NCI-H460 (cell line): ENCODE data around the gene ANAPC7. TPM values are rescaled to one million over a fixed set of nuclear protein-coding genes. Genes with fewer than 3 reads are reported as not detected.
A peak's percentile ranks its signal among the peaks of the same experiment; 100 is the strongest.
"Not testable (repeated sequence)": the region's sequence is repeated elsewhere in the genome, so short reads cannot be mapped to it uniquely, and the experiment has no call there.

Experiments
- DNase-seq: peaks from one replicate; pipeline ENCODE4 v3.0.0-alpha.2; 2016; ENCODE audit warnings: low read depth; ENCODE audit errors: extremely low read depth
- total RNA-seq: library from RNA; depleted of rRNA; stranded (reverse); fragments of >200 nt; shearing (Covaris generic); gene quantifications from 2 replicates; pipeline ENCODE4 v1.2.3, GENCODE V29; 2014

Gene ANAPC7
- total RNA-seq, 1 experiment from 2014 or later, result 87.7 TPM

- no peak for DNase-seq
Observed at GRCh38 chr12:110349096-110349495, 54.4 kb downstream of the ANAPC7 start.

- DNase-seq, result no peak
Observed at GRCh38 chr12:110348431-110349059, 55.0 kb downstream of the ANAPC7 start.

GRCh38 chr12:110347767-110348166, 55.7 kb downstream of the ANAPC7 start:
- no peak for DNase-seq

GRCh38 chr12:110345963-110346362, 57.5 kb downstream of the ANAPC7 start:
- DNase-seq, result no peak

GRCh38 chr12:110345176-110345661, 58.3 kb downstream of the ANAPC7 start:
- DNase-seq, result no peak

- no peak for DNase-seq
Observed at GRCh38 chr12:110344657-110345056, 58.9 kb downstream of the ANAPC7 start.

GRCh38 chr12:110343736-110344555, 59.6 kb downstream of the ANAPC7 start:
- DNase-seq, result no peak

- no peak for DNase-seq
Observed at GRCh38 chr12:110343114-110343513, 60.4 kb downstream of the ANAPC7 start.

GRCh38 chr12:110342157-110342556, 61.4 kb downstream of the ANAPC7 start:
- DNase-seq, result no peak

GRCh38 chr12:110340706-110341105, 62.8 kb downstream of the ANAPC7 start:
- DNase-seq, result no peak

- not testable (repeated sequence) for DNase-seq
Observed at GRCh38 chr12:110340261-110340660, 63.2 kb downstream of the ANAPC7 start.

GRCh38 chr12:110339184-110339952, 64.1 kb downstream of the ANAPC7 start:
- DNase-seq, result no peak

- no peak for DNase-seq
Observed at GRCh38 chr12:110338754-110339153, 64.8 kb downstream of the ANAPC7 start.

- no peak for DNase-seq
Observed at GRCh38 chr12:110337912-110338710, 65.4 kb downstream of the ANAPC7 start.

GRCh38 chr12:110335481-110336045, 67.9 kb downstream of the ANAPC7 start:
- DNase-seq, result no peak

- DNase-seq, result no peak
Observed at GRCh38 chr12:110333201-110333600, 70.3 kb downstream of the ANAPC7 start.

GRCh38 chr12:110330544-110330943, 73.0 kb downstream of the ANAPC7 start:
- peak; percentile 19 for DNase-seq

- DNase-seq, result no peak
Observed at GRCh38 chr12:110330124-110330523, 73.4 kb downstream of the ANAPC7 start.

- DNase-seq, result no peak
Observed at GRCh38 chr12:110329710-110330109, 73.8 kb downstream of the ANAPC7 start.
